ENCODE data around the gene CRTC1. TPM values are rescaled to one million over a fixed set of nuclear protein-coding genes. Genes with fewer than 3 reads are reported as not detected.
"Not testable (repeated sequence)": the region's sequence is repeated elsewhere in the genome, so short reads cannot be mapped to it uniquely, and the experiment has no call there.

CRTC1 gene
- total RNA-seq, 2 donors from 2014 or later = 4.0 to 5.8 TPM

- Histone ChIP-seq H3K36me3 (no peaks in the 10 kb centered on the region), H3K9me3 (no peaks in the 10 kb centered on the region), H3K4me1 (peaks cover 0 to 9% of the 10 kb centered on the region in 2 donors), H3K27me3 (no peaks in the 10 kb centered on the region), H3K27ac (no peak overlapping the region), H3K4me3 (no peak overlapping the region)
- no peak for TF ChIP-seq CTCF (IDR thresholded peaks at IDR 0.05)
- no peak for DNase-seq (ENCODE audit: low spot score)
Observed at GRCh38 chr19:18723871-18724377, 40.4 kb downstream of the CRTC1 start.

GRCh38 chr19:18725841-18726770 lies 42.6 kb downstream of the CRTC1 start:
- no peak for DNase-seq (ENCODE audit: low spot score)
- no peak for TF ChIP-seq CTCF (IDR thresholded peaks at IDR 0.05)
- no peak overlapping the region for H3K27ac ChIP-seq

GRCh38 chr19:18726846-18727245 lies 43.4 kb downstream of the CRTC1 start:
- H3K9me3 ChIP-seq = no peaks in the 10 kb centered on the region
- no peak for DNase-seq (ENCODE audit: low spot score)
- H3K36me3 ChIP-seq = no peaks in the 10 kb centered on the region
- H3K4me1 ChIP-seq = peaks cover 0 to 4% of the 10 kb centered on the region in 2 donors
- no peak overlapping the region for H3K4me3 ChIP-seq
- no peaks in the 10 kb centered on the region for H3K27me3 ChIP-seq
- no peak for TF ChIP-seq CTCF (IDR thresholded peaks at IDR 0.05)
- H3K27ac ChIP-seq = no peak overlapping the region

More at GRCh38 chr19:18725841-18726770, 42.6 kb downstream of the CRTC1 start:
- Histone ChIP-seq H3K4me1 (no peaks in the 10 kb centered on the region), H3K36me3 (no peaks in the 10 kb centered on the region), H3K27me3 (no peaks in the 10 kb centered on the region), H3K4me3 (no peak overlapping the region), H3K9me3 (no peaks in the 10 kb centered on the region)

GRCh38 chr19:18727602-18728001 lies 44.1 kb downstream of the CRTC1 start:
- H3K36me3 ChIP-seq; DNase-seq (ENCODE audit: low spot score); H3K27me3 ChIP-seq; H3K4me1 ChIP-seq; H3K27ac ChIP-seq; H3K4me3 ChIP-seq; H3K9me3 ChIP-seq: not testable (repeated sequence)

GRCh38 chr19:18729933-18730530 lies 46.6 kb downstream of the CRTC1 start:
- no peak overlapping the region for H3K27ac ChIP-seq
- H3K4me1 ChIP-seq = peaks cover 0 to 19% of the 10 kb centered on the region in 2 donors
- no peak for DNase-seq (ENCODE audit: low spot score)
- H3K27me3 ChIP-seq = no peaks in the 10 kb centered on the region
- no peak overlapping the region for H3K4me3 ChIP-seq
- TF ChIP-seq CTCF (IDR thresholded peaks at IDR 0.05) = no peak
- no peaks in the 10 kb centered on the region for H3K36me3 ChIP-seq
- no peaks in the 10 kb centered on the region for H3K9me3 ChIP-seq

- H3K9me3 ChIP-seq = no peaks in the 10 kb centered on the region
- no peak overlapping the region for H3K4me3 ChIP-seq
- peaks cover 0 to 19% of the 10 kb centered on the region in 2 donors for H3K4me1 ChIP-seq
- no peaks in the 10 kb centered on the region for H3K27me3 ChIP-seq
- no peak for DNase-seq (ENCODE audit: low spot score)
- H3K36me3 ChIP-seq = no peaks in the 10 kb centered on the region
- H3K27ac ChIP-seq = no peak overlapping the region
- TF ChIP-seq CTCF (IDR thresholded peaks at IDR 0.05) = no peak
Observed at GRCh38 chr19:18730885-18731513, 47.5 kb downstream of the CRTC1 start.
